ENCODE measurements around the gene FAIM2. TPM values are rescaled to one million over a fixed set of nuclear protein-coding genes. Genes with fewer than 3 reads are reported as not detected.

FAIM2 gene
- total RNA-seq, 1 experiment from 2014 or later: 0.22 TPM

GRCh38 chr12:49943625-49943960 lies 39.9 kb upstream of the FAIM2 start (continued):
- no peak for TF ChIP-seq ZNF532 (CRISPR knock-in tag; IDR thresholded peaks at IDR 0.05; ENCODE audit: borderline replicate concordance)
- TF ChIP-seq, protein P1, sequence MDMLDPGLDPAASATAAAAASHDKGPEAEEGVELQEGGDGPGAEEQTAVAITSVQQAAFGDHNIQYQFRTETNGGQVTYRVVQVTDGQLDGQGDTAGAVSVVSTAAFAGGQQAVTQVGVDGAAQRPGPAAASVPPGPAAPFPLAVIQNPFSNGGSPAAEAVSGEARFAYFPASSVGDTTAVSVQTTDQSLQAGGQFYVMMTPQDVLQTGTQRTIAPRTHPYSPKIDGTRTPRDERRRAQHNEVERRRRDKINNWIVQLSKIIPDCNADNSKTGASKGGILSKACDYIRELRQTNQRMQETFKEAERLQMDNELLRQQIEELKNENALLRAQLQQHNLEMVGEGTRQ (CRISPR knock-in tag; IDR thresholded peaks at IDR 0.05): no peak
- TF ChIP-seq PRRX2 (CRISPR knock-in tag; IDR thresholded peaks at IDR 0.05): no peak
- TF ChIP-seq FOXK1 (CRISPR knock-in tag; IDR thresholded peaks at IDR 0.05): no peak
- TF ChIP-seq ESRRA (CRISPR knock-in tag; IDR thresholded peaks at IDR 0.05; ENCODE audit: borderline replicate concordance): no peak
- no peak for TF ChIP-seq NFATC4 (CRISPR knock-in tag; IDR thresholded peaks at IDR 0.05)
- TF ChIP-seq, protein P2, sequence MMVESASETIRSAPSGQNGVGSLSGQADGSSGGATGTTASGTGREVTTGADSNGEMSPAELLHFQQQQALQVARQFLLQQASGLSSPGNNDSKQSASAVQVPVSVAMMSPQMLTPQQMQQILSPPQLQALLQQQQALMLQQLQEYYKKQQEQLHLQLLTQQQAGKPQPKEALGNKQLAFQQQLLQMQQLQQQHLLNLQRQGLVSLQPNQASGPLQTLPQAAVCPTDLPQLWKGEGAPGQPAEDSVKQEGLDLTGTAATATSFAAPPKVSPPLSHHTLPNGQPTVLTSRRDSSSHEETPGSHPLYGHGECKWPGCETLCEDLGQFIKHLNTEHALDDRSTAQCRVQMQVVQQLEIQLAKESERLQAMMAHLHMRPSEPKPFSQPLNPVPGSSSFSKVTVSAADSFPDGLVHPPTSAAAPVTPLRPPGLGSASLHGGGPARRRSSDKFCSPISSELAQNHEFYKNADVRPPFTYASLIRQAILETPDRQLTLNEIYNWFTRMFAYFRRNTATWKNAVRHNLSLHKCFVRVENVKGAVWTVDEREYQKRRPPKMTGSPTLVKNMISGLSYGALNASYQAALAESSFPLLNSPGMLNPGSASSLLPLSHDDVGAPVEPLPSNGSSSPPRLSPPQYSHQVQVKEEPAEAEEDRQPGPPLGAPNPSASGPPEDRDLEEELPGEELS (CRISPR knock-in tag; IDR thresholded peaks at IDR 0.05): no peak
- no peak for TF ChIP-seq MAX (CRISPR knock-in tag; IDR thresholded peaks at IDR 0.05)
- no peak for TF ChIP-seq ATF3 (CRISPR knock-in tag; conservative IDR thresholded peaks at IDR 0.05)

DNA sequence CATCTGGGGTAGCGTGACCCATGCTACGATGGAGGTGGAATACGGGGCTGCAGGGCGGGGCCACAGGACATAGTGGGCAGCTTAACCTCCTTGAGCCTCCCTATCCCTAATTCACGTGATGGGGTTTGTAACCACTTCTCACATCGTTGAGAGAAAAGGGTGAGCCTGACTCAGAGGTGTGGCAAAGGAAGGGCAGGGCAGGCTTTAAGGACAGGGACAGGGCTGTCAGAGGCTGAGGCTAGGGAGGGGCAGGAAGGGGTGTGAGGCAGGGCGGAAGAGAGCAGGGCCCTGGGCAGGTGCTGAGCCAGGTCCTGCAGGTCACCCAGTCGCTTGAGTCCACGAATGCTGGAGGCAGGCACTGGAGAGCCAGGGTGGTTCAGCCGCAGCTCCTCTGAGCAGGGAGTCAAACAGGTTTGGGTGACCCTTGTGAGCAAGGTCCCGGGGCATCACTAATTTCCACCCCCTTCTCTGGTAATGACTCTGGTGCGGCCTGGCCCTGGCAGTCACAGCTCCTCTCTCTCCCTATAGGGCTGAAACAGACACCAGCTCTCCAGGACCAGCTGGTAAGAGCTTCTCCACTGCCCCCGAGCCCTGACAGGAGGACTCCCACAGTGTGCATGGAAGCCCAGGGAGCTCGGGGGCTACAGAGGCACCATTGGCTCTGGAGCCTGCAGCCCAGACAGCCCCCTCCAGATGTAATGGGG lies 39.4 kb upstream of the FAIM2 start:
- no peak for TF ChIP-seq ZNF317 (CRISPR knock-in tag; IDR thresholded peaks at IDR 0.05; ENCODE audit: borderline replicate concordance, low read depth)
- no peak for TF ChIP-seq ZBTB43 (CRISPR knock-in tag; IDR thresholded peaks at IDR 0.05)
- no peak for TF ChIP-seq CREM (CRISPR knock-in tag; IDR thresholded peaks at IDR 0.05)
- TF ChIP-seq, protein P3, sequence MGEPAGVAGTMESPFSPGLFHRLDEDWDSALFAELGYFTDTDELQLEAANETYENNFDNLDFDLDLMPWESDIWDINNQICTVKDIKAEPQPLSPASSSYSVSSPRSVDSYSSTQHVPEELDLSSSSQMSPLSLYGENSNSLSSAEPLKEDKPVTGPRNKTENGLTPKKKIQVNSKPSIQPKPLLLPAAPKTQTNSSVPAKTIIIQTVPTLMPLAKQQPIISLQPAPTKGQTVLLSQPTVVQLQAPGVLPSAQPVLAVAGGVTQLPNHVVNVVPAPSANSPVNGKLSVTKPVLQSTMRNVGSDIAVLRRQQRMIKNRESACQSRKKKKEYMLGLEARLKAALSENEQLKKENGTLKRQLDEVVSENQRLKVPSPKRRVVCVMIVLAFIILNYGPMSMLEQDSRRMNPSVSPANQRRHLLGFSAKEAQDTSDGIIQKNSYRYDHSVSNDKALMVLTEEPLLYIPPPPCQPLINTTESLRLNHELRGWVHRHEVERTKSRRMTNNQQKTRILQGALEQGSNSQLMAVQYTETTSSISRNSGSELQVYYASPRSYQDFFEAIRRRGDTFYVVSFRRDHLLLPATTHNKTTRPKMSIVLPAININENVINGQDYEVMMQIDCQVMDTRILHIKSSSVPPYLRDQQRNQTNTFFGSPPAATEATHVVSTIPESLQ (CRISPR knock-in tag; IDR thresholded peaks at IDR 0.05): no peak
- TF ChIP-seq CREB1 (CRISPR knock-in tag; IDR thresholded peaks at IDR 0.05): no peak
- TF ChIP-seq E2F5 (CRISPR knock-in tag; IDR thresholded peaks at IDR 0.05): no peak
- TF ChIP-seq ZNF121 (CRISPR knock-in tag; IDR thresholded peaks at IDR 0.05): no peak
- TF ChIP-seq FOXP1 (CRISPR knock-in tag; IDR thresholded peaks at IDR 0.05; ENCODE audit: borderline replicate concordance): 0 out of 2 replicates have a peak, but pooled peaks have one; percentile 16
- no peak for TF ChIP-seq NFATC4 (CRISPR knock-in tag; IDR thresholded peaks at IDR 0.05)
- ATAC-seq: no peak

More for the DNA sequence above, 39.4 kb upstream of the FAIM2 start:
- no peak for DNase-seq (ENCODE audit: low spot score)
- H3K4me3 Mint-ChIP-seq: no peak overlapping the region
- no peaks in the 10 kb centered on the region for H3K36me3 Mint-ChIP-seq
- H3K27ac Mint-ChIP-seq: no peak overlapping the region
- H3K9me3 Mint-ChIP-seq: no peaks in the 10 kb centered on the region
- POLR2A ChIA-PET: interaction anchor here (0.7 kb wide), 1 partner anchor 87 kb away, joined by 3 read pairs; no protein-coding TSS in a partner anchor
- peaks cover 43% of the 10 kb centered on the region for H3K4me1 Mint-ChIP-seq
- peaks cover 9% of the 10 kb centered on the region; the same call in 1 of the 2 replicates for H3K27me3 Mint-ChIP-seq (ENCODE audit: low read depth)
- CTCF ChIA-PET: interaction anchor here (1.2 to 2.7 kb wide), 9 partner anchors 9 to 113 kb away, joined by 3 to 24 read pairs (median 6); no protein-coding TSS in a partner anchor
